ENCODE data around the gene NOSTRIN.
A peak's percentile ranks its signal among the peaks of the same experiment; 100 is the strongest.
"Not testable (repeated sequence)": the region's sequence is repeated elsewhere in the genome, so short reads cannot be mapped to it uniquely, and the experiment has no call there.

NOSTRIN gene

GRCh38 chr2:168790226-168790902 lies 12.1 kb upstream of the NOSTRIN start:
- DNase-seq = no peak

GRCh38 chr2:168791140-168791539 lies 11.3 kb upstream of the NOSTRIN start:
- not testable (repeated sequence) for DNase-seq

- no peak for DNase-seq
Observed at GRCh38 chr2:168793596-168793995, 8.8 kb upstream of the NOSTRIN start.

DNA sequence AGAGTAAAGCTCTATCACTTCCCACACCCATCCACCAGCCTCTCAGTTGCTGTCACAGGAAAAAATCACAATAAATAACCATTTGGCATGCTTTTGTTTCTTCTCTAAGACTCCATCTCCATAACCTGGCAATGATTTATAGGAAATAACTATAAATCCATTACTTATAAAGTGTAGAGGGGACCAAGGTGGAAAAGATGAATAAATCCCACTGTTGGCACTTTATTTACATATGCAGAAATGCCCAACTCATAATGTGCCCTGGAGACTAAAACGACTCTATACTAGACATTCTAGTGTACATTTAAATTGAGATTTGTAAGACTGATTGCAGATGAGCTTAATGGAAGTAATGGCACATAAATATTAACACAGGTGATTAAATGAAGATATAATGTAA lies 7.5 kb upstream of the NOSTRIN start:
- no peak for DNase-seq

DNA sequence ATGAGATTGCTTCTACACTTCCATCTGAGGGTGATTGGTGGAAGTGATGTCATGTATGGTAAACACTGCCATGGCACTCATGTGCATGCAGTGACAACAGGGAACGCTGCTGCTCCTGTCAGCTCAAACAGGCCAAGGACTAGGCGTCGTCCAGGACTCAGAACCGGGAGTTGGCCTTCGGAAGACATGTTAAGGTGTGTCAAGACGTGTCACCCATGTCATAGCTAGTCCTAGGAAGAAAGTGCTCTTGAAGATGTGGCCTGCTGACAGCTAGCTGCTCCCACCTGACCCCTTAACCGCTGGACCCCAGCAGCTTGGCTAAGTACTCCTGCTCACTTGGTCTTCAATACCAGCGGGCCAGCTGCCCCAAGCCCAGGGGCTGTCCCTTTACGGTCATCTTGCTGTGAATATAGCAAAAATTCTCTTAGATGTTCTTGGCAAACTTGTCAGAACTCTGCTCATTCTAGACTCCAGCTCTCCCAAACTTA lies 6.3 kb upstream of the NOSTRIN start:
- DNase-seq = peak in 1 of 2 experiments; percentile 16

- no peak for DNase-seq
Observed at GRCh38 chr2:168796583-168797285, 5.7 kb upstream of the NOSTRIN start.

DNA sequence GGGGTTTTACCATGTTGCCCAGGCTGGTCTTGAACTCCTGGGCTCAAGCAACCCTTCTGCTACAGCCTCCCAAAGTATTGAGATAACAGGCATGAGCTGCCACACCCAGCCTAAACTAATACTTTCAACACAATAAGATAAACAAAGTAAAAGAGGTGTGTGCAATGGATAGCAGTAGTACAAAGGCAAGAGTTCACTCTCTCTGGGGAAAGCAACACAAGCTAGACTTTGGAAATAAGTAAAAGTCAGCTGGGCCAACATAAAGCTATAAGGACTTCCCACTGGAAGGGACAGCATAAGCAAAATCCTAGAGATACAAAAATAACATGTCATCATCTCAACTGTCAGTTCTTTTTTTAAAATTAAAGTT lies 5.2 kb upstream of the NOSTRIN start:
- no peak for DNase-seq

GRCh38 chr2:168798076-168798887 lies 4.2 kb upstream of the NOSTRIN start:
- no peak for DNase-seq

GRCh38 chr2:168798888-168799410 lies 3.5 kb upstream of the NOSTRIN start:
- DNase-seq = no peak

DNA sequence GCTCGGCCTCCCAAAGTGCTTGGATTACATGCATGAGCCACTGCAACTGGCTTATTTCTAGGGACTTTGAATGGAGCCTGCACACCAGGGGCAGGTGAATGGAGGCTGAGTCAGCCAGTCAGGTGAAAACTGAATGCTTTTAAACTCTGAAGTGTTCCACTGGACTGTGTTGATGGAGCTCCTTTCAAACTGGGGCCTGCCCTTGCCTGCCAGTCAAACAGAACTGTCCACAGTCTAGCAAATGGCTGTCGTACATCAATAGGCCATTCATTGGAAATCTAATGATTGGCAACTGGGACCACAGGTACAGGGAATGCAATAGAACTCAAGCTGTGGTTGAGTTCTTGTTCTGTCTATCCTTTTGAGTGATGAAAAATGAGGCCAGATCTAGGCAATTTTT lies 966 bp upstream of the NOSTRIN start:
- no peak for DNase-seq

GRCh38 chr2:168802859-168803725 lies 655 bp downstream of the NOSTRIN start:
- no peak for DNase-seq

- DNase-seq = no peak
Observed at GRCh38 chr2:168804214-168804613, 1.8 kb downstream of the NOSTRIN start.

GRCh38 chr2:168805615-168806014 lies 3.2 kb downstream of the NOSTRIN start:
- no peak for DNase-seq

GRCh38 chr2:168809537-168809936 lies 7.1 kb downstream of the NOSTRIN start:
- no peak for DNase-seq

- no peak for DNase-seq
Observed at GRCh38 chr2:168810235-168810634, 7.8 kb downstream of the NOSTRIN start.

DNA sequence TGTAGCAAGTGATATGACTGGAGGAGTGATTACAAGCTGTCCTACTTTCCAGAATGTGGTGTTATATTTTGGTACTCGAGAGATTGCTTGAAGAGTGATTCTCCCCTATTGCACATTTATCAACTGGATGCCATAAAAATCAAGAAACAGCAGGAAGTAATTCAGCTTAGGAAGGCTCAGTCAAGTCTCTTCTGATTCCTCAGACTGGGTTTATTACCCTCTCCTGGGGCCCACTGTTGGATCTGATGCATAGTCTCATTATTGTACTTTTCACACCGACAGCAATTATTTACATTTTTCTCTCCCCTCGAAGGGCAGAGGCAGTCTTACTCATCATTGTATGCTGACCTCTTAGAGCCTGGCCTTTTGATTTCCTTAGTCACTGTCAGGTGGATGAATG lies 9.3 kb downstream of the NOSTRIN start:
- no peak for DNase-seq

DNA sequence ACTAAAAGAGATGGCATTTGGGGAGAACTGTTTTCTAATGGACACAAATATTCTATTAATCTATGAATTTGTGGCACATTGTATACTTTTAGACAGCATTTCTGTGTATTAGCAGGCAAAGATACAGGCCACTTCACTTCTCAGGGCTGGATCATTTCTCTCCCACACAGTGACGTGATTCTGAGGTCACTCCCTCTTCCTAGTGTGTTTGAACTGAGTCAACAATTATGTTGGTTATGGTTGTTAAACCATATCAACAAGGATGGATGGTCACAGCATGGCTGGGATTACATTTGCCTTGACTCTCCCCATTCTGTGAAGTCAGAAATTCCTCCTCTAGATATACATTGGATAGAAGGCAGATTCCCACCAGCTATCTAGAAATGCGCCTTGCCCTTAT lies 11.6 kb downstream of the NOSTRIN start:
- no peak for DNase-seq

- DNase-seq = no peak
Observed at GRCh38 chr2:168814939-168815907, 12.8 kb downstream of the NOSTRIN start.

- DNase-seq = no peak
Observed at GRCh38 chr2:168816369-168816768, 13.9 kb downstream of the NOSTRIN start.

- no peak for DNase-seq
Observed at GRCh38 chr2:168819050-168819715, 16.7 kb downstream of the NOSTRIN start.
